ENCODE measurements around the gene GLTP. TPM values are rescaled to one million over a fixed set of nuclear protein-coding genes. Genes with fewer than 3 reads are reported as not detected.

GLTP gene
- total and polyA plus RNA-seq, 2 of the 13 experiments (the other 11 are each of a cell fraction or from before 2014, with no cell fraction given), result 10.7 to 12.9 TPM

- TF ChIP-seq ZMYM3 (CRISPR knock-in tag; IDR thresholded peaks at IDR 0.05) (peak; percentile 91), IKZF1 (IDR thresholded peaks at IDR 0.05) (no peak), RFXANK (CRISPR knock-in tag; IDR thresholded peaks at IDR 0.05) (peak; percentile 33; the same call in 1 of the 2 replicates), HNRNPH1 (optimal IDR thresholded peaks at IDR 0.05; ENCODE audit: low read depth, low read length) (no peak), HNRNPLL (IDR thresholded peaks at IDR 0.05; ENCODE audit: low read depth, low read length, poor library complexity, severe bottlenecking) (peak; percentile 69), ZHX1 (CRISPR knock-in tag; IDR thresholded peaks at IDR 0.05; ENCODE audit: low read depth) (no peak; the same call in 1 of the 2 replicates), SATB2 (CRISPR knock-in tag; IDR thresholded peaks at IDR 0.05) (no peak), HMG20A (CRISPR knock-in tag; IDR thresholded peaks at IDR 0.05; ENCODE audit: borderline replicate concordance) (no peak), ZNF232 (CRISPR knock-in tag; IDR thresholded peaks at IDR 0.05; ENCODE audit: borderline replicate concordance) (no peak; the same call in 1 of the 2 replicates), ZSCAN12 (CRISPR knock-in tag; IDR thresholded peaks at IDR 0.05) (0 out of 2 replicates have a peak, but pooled peaks have one; percentile 29), GPN1 (CRISPR knock-in tag; IDR thresholded peaks at IDR 0.05; ENCODE audit: borderline replicate concordance) (no peak)
- TF ChIP-seq, protein P1, sequence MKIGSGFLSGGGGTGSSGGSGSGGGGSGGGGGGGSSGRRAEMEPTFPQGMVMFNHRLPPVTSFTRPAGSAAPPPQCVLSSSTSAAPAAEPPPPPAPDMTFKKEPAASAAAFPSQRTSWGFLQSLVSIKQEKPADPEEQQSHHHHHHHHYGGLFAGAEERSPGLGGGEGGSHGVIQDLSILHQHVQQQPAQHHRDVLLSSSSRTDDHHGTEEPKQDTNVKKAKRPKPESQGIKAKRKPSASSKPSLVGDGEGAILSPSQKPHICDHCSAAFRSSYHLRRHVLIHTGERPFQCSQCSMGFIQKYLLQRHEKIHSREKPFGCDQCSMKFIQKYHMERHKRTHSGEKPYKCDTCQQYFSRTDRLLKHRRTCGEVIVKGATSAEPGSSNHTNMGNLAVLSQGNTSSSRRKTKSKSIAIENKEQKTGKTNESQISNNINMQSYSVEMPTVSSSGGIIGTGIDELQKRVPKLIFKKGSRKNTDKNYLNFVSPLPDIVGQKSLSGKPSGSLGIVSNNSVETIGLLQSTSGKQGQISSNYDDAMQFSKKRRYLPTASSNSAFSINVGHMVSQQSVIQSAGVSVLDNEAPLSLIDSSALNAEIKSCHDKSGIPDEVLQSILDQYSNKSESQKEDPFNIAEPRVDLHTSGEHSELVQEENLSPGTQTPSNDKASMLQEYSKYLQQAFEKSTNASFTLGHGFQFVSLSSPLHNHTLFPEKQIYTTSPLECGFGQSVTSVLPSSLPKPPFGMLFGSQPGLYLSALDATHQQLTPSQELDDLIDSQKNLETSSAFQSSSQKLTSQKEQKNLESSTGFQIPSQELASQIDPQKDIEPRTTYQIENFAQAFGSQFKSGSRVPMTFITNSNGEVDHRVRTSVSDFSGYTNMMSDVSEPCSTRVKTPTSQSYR (CRISPR knock-in tag; IDR thresholded peaks at IDR 0.05; ENCODE audit: borderline replicate concordance), result peak; percentile 46; the same call in 1 of the 2 replicates
- TF ChIP-seq, protein P2, sequence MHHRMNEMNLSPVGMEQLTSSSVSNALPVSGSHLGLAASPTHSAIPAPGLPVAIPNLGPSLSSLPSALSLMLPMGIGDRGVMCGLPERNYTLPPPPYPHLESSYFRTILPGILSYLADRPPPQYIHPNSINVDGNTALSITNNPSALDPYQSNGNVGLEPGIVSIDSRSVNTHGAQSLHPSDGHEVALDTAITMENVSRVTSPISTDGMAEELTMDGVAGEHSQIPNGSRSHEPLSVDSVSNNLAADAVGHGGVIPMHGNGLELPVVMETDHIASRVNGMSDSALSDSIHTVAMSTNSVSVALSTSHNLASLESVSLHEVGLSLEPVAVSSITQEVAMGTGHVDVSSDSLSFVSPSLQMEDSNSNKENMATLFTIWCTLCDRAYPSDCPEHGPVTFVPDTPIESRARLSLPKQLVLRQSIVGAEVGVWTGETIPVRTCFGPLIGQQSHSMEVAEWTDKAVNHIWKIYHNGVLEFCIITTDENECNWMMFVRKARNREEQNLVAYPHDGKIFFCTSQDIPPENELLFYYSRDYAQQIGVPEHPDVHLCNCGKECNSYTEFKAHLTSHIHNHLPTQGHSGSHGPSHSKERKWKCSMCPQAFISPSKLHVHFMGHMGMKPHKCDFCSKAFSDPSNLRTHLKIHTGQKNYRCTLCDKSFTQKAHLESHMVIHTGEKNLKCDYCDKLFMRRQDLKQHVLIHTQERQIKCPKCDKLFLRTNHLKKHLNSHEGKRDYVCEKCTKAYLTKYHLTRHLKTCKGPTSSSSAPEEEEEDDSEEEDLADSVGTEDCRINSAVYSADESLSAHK (CRISPR knock-in tag; IDR thresholded peaks at IDR 0.05; ENCODE audit: borderline replicate concordance), result no peak
- TF ChIP-seq, protein P3, sequence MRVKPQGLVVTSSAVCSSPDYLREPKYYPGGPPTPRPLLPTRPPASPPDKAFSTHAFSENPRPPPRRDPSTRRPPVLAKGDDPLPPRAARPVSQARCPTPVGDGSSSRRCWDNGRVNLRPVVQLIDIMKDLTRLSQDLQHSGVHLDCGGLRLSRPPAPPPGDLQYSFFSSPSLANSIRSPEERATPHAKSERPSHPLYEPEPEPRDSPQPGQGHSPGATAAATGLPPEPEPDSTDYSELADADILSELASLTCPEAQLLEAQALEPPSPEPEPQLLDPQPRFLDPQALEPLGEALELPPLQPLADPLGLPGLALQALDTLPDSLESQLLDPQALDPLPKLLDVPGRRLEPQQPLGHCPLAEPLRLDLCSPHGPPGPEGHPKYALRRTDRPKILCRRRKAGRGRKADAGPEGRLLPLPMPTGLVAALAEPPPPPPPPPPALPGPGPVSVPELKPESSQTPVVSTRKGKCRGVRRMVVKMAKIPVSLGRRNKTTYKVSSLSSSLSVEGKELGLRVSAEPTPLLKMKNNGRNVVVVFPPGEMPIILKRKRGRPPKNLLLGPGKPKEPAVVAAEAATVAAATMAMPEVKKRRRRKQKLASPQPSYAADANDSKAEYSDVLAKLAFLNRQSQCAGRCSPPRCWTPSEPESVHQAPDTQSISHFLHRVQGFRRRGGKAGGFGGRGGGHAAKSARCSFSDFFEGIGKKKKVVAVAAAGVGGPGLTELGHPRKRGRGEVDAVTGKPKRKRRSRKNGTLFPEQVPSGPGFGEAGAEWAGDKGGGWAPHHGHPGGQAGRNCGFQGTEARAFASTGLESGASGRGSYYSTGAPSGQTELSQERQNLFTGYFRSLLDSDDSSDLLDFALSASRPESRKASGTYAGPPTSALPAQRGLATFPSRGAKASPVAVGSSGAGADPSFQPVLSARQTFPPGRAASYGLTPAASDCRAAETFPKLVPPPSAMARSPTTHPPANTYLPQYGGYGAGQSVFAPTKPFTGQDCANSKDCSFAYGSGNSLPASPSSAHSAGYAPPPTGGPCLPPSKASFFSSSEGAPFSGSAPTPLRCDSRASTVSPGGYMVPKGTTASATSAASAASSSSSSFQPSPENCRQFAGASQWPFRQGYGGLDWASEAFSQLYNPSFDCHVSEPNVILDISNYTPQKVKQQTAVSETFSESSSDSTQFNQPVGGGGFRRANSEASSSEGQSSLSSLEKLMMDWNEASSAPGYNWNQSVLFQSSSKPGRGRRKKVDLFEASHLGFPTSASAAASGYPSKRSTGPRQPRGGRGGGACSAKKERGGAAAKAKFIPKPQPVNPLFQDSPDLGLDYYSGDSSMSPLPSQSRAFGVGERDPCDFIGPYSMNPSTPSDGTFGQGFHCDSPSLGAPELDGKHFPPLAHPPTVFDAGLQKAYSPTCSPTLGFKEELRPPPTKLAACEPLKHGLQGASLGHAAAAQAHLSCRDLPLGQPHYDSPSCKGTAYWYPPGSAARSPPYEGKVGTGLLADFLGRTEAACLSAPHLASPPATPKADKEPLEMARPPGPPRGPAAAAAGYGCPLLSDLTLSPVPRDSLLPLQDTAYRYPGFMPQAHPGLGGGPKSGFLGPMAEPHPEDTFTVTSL (CRISPR knock-in tag; IDR thresholded peaks at IDR 0.05; ENCODE audit: borderline replicate concordance), result no peak
Measured at GRCh38 chr12:109899783-109900751, 19.7 kb upstream of the GLTP start, which contains the start of gene TCHP (continued).
